AG04450 (cell line): Measurements from ENCODE around the gene SELENOS. TPM values are rescaled to one million over a fixed set of nuclear protein-coding genes. Genes with fewer than 3 reads are reported as not detected.
A peak's percentile ranks its signal among the peaks of the same experiment; 100 is the strongest.

Experiments used
- CTCF ChIA-PET: fragments of 300-600, 350-600 bp; formaldehyde crosslinking; extraction: SDS; loops from one replicate; lab custom pipeline; 2022; ENCODE audit warnings: antibody characterized with exemption, inconsistent platforms; lab: Charles Lee
- POLR2A ChIA-PET: fragments of 350-600 bp; formaldehyde crosslinking; extraction: SDS; loops from one replicate; lab custom pipeline; 2021; ENCODE audit warnings: antibody characterized with exemption, inconsistent platforms; lab: Yijun Ruan, JAX
- DNase-seq: peaks from one replicate; pipeline ENCODE4 v3.0.0-alpha.2; 2011; ENCODE audit warnings: low read depth, low spot score
- H3K27ac ChIP-seq: one replicate; pipeline ENCODE4 v1.5.1; 2012; ENCODE audit warnings: low read depth, low read length, control low read depth
- H3K27me3 ChIP-seq: one replicate; pipeline ENCODE4 v1.6.0; 2012; ENCODE audit warnings: low read length; ENCODE audit not compliant: control insufficient read depth, insufficient read depth
- H3K4me3 ChIP-seq: 2 replicates; pipeline ENCODE4 v1.5.1; 2011; ENCODE audit warnings: mild to moderate bottlenecking, low read depth, low read length, control low read depth
- H3K9me3 ChIP-seq: 2 replicates; pipeline ENCODE4 v1.5.1; 2012; ENCODE audit warnings: low read length; ENCODE audit not compliant: control insufficient read depth, insufficient read depth
- polyA plus RNA-seq: library from polyadenylated mRNA; depleted of rRNA; stranded (reverse); fragments of >200 nt; gene quantifications from 2 replicates; pipeline ENCODE4 v1.2.3, GENCODE V29; 2011
- TF ChIP-seq, protein P1 (sequence below): IDR thresholded peaks from 2 replicates; pipeline ENCODE4 v1.5.1; 2011; ENCODE audit warnings: low read depth, low read length, control low read depth, inconsistent platforms

Gene SELENOS
- polyA plus RNA-seq, 1 experiment = 100 TPM

DNA sequence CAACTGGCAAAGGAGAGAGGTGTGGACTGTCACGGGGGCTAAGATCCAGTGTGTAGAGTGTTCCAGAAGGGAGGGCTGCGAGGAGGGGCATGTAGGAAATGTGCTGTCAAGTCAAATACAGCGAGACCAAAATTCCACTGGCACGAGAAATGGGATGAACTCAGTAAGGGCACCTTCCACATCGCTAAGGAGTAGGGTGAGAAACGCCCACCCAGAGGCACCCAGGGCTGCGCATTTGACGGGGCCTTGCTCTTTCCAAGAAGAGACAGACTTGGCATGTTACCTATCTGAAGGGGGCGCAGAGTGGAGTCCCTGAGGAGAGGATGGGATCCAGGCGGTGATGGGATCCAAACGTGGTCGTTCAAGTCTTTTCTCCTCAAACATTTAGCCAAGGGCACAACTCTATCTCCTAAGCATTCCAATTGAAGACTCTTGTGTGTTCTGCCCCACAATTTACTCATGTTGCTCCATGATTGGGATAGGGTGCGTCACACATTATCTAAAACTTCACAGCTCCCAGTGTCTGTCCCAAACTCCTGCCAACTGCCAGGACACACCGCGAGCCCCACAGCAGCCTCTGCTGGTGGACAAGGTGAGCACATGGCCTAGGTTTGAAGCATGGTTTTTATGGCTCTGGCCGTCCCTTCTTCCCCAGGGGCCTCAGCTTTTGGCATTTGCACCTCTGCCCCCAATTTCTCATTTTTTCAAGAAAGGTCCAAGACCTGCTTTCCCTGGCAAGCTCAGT is 7.6 kb downstream of the SELENOS start:
- CTCF ChIA-PET = interaction anchor here (0.6 to 1.1 kb wide), 4 partner anchors 7 to 250 kb away, joined by 3 to 7 read pairs (median 4); no protein-coding TSS in a partner anchor
- POLR2A ChIA-PET = interaction anchor here (0.6 kb wide), 1 partner anchor 9 kb away, joined by 4 read pairs; no protein-coding TSS in a partner anchor

DNA sequence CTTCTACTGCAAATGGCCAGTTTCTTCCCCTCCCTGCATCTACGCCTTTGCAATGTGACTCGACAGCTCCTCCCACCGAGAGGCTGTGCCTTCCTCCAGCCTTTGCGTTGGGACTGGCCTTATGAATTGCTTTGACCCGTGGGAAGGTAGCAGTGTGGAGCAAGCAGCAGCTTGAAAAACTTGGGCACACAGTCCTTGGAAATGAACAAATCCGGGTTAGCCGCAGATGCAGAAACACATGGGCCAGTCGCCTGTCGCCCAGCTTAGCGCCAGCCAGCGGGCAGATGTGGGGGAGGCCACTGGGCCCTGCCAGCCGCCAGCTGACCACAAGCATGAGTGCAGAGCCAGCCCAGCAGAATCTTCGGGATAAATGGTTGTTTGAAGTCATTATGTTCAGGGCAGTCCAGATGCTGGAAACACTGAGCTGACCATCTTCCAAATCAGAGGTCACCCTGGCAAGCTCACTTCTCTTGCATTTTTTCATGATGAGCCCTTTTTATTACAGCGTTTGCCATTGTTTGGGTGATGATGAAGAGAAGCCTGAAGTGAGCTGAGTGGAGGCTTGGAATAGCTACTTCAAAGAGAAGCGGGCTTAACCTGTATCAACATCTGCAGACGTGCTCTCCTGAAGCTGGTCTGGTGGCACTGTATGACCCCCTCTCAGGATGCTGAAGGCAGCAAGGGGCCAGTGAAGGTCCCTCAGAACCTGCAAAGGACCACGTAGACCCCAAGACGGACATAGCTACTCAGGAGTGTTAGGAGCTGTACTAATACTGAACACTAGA is 9.8 kb downstream of the SELENOS start:
- TF ChIP-seq, protein P1, sequence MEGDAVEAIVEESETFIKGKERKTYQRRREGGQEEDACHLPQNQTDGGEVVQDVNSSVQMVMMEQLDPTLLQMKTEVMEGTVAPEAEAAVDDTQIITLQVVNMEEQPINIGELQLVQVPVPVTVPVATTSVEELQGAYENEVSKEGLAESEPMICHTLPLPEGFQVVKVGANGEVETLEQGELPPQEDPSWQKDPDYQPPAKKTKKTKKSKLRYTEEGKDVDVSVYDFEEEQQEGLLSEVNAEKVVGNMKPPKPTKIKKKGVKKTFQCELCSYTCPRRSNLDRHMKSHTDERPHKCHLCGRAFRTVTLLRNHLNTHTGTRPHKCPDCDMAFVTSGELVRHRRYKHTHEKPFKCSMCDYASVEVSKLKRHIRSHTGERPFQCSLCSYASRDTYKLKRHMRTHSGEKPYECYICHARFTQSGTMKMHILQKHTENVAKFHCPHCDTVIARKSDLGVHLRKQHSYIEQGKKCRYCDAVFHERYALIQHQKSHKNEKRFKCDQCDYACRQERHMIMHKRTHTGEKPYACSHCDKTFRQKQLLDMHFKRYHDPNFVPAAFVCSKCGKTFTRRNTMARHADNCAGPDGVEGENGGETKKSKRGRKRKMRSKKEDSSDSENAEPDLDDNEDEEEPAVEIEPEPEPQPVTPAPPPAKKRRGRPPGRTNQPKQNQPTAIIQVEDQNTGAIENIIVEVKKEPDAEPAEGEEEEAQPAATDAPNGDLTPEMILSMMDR = no peak
- no peaks in the 10 kb centered on the region for H3K27me3 ChIP-seq
- peak overlapping the region; percentile 88 for H3K27ac ChIP-seq
- no peak overlapping the region for H3K4me3 ChIP-seq
- ChIA-PET CTCF (interaction anchor here (0.5 to 3.9 kb wide), 12 partner anchors 9 to 374 kb away, joined by 3 to 22 read pairs (median 4); partner anchors contain the start of gene LRRK1), POLR2A (interaction anchor here (0.6 to 1.5 kb wide), 6 partner anchors 9 to 244 kb away, joined by 3 to 6 read pairs (median 3); no protein-coding TSS in a partner anchor)
- H3K9me3 ChIP-seq = no peaks in the 10 kb centered on the region; the same call in 1 of the 2 replicates
- no peak for DNase-seq

More for the DNA sequence above, 7.6 kb downstream of the SELENOS start:
- H3K9me3 ChIP-seq = no peaks in the 10 kb centered on the region; the same call in 1 of the 2 replicates
- DNase-seq = no peak
- H3K27ac ChIP-seq = no peak overlapping the region
- no peak overlapping the region for H3K4me3 ChIP-seq
- no peaks in the 10 kb centered on the region for H3K27me3 ChIP-seq
- TF ChIP-seq, protein P1 = peak; percentile 33

GRCh38 chr15:101266787-101267186 is 10.5 kb downstream of the SELENOS start:
- Histone ChIP-seq H3K9me3 (no peaks in the 10 kb centered on the region; the same call in 1 of the 2 replicates), H3K27me3 (no peaks in the 10 kb centered on the region), H3K4me3 (no peak overlapping the region), H3K27ac (peak overlapping the region; percentile 88)
- DNase-seq = no peak
- CTCF ChIA-PET = interaction anchor here (1.2 to 3.9 kb wide), 7 partner anchors 8 to 375 kb away, joined by 3 to 22 read pairs (median 4); no protein-coding TSS in a partner anchor
- POLR2A ChIA-PET = interaction anchor here (0.9 kb wide), 1 partner anchor 26 kb away, joined by 3 read pairs; no protein-coding TSS in a partner anchor
- TF ChIP-seq, protein P1 = no peak

GRCh38 chr15:101266034-101266433 is 11.3 kb downstream of the SELENOS start:
- no peak for DNase-seq
- CTCF ChIA-PET = interaction anchor here (2.8 to 3.9 kb wide), 2 partner anchors 250 to 257 kb away, joined by 21 to 22 read pairs; no protein-coding TSS in a partner anchor
- H3K4me3 ChIP-seq = no peak overlapping the region
- POLR2A ChIA-PET = no interaction called here
- H3K27ac ChIP-seq = peak overlapping the region; percentile 88
- TF ChIP-seq, protein P1 = no peak
- no peaks in the 10 kb centered on the region; the same call in 1 of the 2 replicates for H3K9me3 ChIP-seq
- no peaks in the 10 kb centered on the region for H3K27me3 ChIP-seq
